GM18498 (cell line): Measurements from ENCODE around the gene HOOK2.

Source experiments
- ATAC-seq: cut with Tn5 transposase; IDR thresholded peaks from one replicate; pipeline ENCODE4 v1.9.1; 2021; ENCODE audit warnings: mild to moderate bottlenecking, moderate library complexity; ENCODE audit not compliant: unreplicated experiment

Gene HOOK2

DNA sequence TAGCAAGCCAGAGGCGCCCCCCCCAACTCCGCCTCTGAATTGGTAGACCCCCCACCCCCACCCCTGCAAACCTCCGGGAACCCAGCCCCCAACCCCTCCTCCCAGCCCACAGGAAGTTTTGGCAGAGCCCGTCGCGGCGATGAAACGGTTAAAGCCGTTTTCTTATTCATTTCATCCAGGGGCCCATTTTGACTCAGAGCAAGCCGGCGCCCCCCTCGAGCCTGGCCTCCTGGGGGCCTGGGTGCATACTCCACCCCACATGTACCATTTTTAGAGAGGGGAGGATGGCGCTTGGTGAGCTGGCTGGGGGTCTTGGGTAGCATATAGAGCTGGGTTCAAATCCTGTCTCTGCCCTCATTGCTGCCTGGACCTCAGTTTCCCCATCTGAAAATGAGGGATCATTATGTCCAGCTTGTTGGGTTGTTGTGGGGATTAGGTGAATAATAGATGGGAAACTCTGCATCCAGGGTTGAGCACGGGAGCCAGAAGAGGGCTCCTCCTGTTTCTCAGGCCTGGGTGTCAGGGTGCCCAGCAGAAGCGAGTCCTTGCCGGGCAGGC lies 8.0 kb upstream of the HOOK2 start:
- ATAC-seq: no peak

- peak; percentile 53 for ATAC-seq
Observed at GRCh38 chr19:12782424-12783290, 7.3 kb upstream of the HOOK2 start.

DNA sequence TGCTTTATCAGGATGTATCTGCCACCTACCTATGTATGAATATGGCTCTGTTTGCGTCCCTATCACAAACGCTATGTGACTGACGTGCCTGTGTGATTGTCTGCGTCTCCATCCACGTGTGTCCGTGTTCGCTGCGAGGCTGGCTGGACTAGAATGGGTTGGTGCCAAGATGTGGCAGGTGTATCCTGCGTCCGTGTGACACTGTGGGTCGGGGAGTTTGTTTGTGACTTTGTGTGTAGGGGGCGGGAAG lies 6.7 kb upstream of the HOOK2 start:
- ATAC-seq: no peak

- ATAC-seq: no peak
Observed at GRCh38 chr19:12779162-12779993, 4.0 kb upstream of the HOOK2 start.

- no peak for ATAC-seq
Observed at GRCh38 chr19:12778905-12779161, 3.5 kb upstream of the HOOK2 start.

DNA sequence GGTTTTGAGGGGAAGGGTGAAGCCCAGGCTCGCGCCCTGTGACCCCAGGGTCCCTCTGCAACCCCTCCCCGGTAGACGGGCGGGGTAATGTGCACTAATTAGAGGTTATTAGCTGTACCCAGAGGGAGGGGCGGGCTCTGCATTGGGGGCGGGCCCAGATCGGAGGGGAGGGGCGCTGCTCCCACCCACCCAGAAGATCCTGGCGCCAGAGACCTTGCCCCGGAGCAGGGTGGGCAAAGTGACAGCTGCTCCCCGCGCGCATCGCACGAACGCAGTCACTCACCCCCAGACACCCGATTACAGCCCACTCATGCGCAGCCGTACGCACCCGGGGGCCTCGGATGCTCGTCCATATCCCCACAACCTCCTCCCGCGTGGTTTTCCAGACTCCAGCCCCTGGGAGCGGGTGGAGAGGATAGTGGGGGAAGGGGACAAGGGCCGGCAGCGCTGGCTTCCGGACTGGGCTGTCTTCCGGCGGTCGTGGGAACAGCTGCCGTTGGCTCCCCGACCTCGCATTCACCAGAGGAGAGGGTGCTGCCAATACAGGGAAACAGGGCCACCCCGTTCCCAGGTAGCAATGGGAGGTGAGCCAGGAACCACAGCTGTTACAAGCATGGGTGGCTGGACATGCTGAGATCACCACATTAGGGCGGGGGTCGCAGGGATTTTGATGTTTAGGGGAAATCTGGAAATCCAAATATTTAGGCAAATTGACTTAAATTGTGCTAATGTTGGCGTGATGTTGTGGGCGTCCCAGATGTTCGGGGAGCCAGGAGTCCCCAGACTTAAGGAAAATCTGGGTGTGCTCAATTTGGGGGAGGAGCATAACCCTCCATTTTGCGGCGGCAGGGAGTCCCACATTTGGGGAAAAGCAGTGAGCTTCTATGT lies 2.9 kb upstream of the HOOK2 start:
- no peak for ATAC-seq

- ATAC-seq: no peak
Observed at GRCh38 chr19:12777217-12778016, 2.1 kb upstream of the HOOK2 start.

GRCh38 chr19:12773571-12773970 lies 1.8 kb downstream of the HOOK2 start:
- ATAC-seq: no peak

DNA sequence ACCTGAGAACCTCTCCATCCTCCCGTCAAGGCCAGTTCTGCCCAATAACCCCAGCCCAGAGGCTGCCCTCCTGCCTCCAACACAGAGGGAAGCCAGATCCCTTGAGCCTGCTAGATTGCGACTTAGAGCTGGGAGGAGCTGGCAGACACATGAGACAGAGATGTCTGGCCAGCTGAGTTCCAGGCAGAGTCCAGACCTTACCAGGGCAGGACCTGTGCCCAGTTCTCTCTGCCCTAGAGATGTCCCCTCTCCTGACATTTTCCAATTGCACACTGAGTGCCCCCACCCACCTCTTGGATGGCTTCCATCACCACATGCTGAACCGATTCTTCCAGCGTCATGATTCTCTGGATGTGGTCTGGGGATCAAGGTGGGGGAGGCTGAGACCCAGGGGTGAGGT lies 3.0 kb downstream of the HOOK2 start:
- no peak for ATAC-seq

- ATAC-seq: no peak
Observed at GRCh38 chr19:12770922-12771321, 4.4 kb downstream of the HOOK2 start.

DNA sequence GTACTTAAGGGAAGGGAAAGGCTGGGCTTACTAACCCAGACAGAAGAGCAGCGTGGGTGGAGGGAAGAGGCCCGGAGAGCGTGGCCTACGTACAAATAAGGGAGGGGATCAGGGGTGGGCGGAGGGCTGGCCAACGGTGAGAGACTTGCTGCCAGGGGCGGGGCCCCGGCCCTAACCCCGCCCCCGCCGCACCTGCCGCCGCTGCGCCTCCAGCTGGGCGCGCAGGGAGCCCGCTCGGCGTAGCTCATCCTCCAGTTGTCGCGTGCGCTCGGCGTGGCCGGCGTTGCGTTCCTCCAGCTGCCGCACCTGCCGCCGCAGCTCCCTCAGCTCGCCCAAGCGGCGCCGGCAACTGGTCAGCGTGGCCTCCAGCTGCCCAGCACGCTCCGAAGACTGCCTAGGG lies 5.7 kb downstream of the HOOK2 start:
- no peak for ATAC-seq

DNA sequence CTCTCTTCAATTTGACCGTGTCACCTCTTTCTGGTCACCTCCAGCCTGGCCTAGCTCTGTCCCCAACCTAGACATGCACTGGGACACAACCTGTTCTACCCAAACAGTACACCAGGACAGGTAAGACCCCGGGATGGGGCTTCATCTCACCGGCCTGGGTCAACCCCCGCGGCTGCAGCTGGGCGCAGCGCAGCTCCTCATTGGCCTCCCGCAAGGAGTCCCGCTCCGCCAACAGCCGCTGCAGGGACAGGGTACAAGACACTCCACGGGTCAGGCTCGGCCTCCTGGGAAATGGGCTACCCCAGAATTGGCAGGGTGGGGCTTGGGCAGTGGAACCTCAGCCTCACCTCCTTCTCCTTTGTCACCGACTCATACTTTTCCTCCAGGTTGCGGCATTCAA lies 7.7 kb downstream of the HOOK2 start:
- no peak for ATAC-seq

DNA sequence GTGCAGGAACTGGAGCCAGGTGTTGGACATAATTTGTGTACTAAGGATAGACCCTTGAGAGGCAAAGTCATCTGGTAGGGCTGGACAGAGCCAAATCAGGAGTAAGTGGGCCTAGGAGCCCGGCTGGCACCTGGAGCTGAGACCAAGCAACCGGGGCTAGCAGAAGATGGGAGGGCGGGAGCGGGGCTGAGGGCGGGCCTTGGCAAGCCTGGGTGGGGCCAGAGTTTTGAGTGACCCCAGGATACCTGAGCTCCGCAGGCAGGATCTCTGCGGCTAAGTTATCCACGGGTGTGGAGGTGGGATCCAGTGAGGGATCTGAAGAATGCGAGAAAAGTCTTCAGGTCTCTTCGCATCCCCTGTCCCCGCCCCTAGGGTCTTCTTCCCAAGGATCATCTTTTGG lies 8.2 kb downstream of the HOOK2 start:
- ATAC-seq: no peak

DNA sequence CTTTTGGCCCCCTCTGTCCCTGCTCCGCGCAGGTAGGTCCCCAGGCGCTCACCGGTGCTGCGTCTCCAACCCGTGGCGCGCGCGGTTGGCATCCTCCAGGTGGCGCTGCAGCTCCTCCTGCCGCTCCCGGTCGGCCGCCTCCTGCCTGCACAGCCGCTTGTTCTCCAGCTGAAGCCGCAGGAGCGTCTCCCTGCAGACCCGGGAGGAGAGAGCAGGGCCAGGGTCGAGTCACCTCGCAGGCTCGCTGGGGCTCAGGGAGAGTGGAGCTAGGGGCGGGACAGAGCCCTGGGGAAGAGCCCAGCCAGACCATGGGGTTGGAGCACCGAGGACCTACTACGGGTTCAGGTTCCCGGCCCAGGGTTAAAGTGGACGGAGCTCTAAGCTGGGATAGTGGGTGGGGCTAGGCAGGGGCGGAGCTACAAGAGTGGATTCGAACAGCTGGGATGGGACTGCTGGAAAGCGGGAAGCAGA lies 9.3 kb downstream of the HOOK2 start:
- peak; percentile 53 for ATAC-seq

DNA sequence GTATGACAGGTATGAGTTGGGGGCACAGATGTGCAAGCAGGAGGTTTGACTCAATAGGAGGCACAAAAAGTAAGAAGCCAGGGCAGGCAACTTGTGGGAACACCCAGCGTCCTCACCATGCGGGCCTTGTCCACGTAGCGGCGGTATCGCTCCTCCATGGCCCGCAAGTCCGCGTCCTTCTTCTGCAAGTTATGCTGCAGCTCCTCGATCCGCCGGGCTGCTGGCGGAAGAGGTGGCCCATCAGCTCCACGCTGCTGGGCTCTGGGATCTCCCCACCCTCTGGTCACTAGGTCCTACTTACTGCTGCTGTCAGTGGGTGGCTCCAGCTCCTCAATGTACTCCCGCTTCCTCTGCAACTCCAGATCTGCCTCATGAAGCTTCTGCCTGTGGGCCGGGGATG lies 10.7 kb downstream of the HOOK2 start:
- no peak for ATAC-seq

- no peak for ATAC-seq
Observed at GRCh38 chr19:12763100-12763499, 12.3 kb downstream of the HOOK2 start.

GRCh38 chr19:12759686-12760085 lies 15.7 kb downstream of the HOOK2 start:
- no peak for ATAC-seq

GRCh38 chr19:12757544-12758274 lies 17.6 kb downstream of the HOOK2 start:
- ATAC-seq: no peak

DNA sequence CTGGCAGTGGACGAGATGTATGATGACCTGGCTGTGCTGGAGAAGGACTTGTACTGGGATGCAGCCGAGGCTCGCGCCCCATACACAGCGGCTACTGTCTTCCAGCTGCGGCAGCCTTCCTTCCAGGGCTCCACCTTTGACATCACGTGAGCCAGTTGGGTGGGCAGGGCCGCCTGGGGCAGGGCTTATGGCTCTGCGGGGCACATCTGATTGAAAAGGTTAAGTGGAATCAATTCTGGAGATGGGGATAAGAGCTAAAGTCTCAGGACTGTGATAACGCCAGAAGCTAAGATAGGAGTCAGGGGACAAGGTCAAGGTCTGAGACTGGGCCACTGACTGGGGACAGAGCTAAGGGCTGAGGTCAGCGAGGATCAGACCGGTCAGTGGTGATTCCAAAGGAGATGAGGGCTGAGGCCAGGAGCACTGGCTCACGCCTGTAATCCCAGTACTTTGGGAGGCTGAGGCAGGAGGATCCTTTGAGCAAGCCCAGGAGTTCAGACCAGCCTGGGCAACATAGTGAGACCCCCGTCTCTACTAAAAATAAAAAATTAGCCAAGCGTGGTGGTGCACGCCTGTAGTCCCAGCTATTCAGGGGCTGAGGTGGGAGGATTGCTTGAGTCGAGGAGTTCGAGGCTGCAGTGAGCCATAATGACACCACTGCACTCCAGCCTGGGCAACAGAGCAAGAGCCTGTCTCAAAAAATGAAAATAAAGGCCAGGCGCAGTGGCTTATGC lies 19.0 kb downstream of the HOOK2 start:
- ATAC-seq: no peak
